WTC11 (cell line): ENCODE results near the gene RNF103. TPM values are rescaled to one million over a fixed set of nuclear protein-coding genes. Genes with fewer than 3 reads are reported as not detected.

Experiments used
- CBFB ChIP-seq: sonication (generic); formaldehyde crosslinking; IDR thresholded peaks from 2 replicates; pipeline ENCODE4 v1.8.1; 2022; ENCODE audit warnings: mild to moderate bottlenecking, low read depth, missing genetic modification reagents
- GABPB1 ChIP-seq: sonication (generic); formaldehyde crosslinking; IDR thresholded peaks from 2 replicates; pipeline ENCODE4 v1.8.1; 2023; ENCODE audit warnings: mild to moderate bottlenecking, missing genetic modification reagents
- GTF2I ChIP-seq: fragments of 250-450 bp; sonication (Bioruptor Pico); conservative IDR thresholded peaks from 2 replicates; pipeline ENCODE4 v1.4.0; 2021; ENCODE audit warnings: mild to moderate bottlenecking
- IRF2 ChIP-seq: sonication (generic); formaldehyde crosslinking; IDR thresholded peaks from 2 replicates; pipeline ENCODE4 v1.8.0; 2022; ENCODE audit warnings: low read depth, missing genetic modification reagents, borderline replicate concordance
- NR2C2 ChIP-seq: sonication (generic); formaldehyde crosslinking; IDR thresholded peaks from 2 replicates; pipeline ENCODE4 v1.8.0; 2022; ENCODE audit warnings: mild to moderate bottlenecking, missing genetic modification reagents
- NR3C1 ChIP-seq: sonication (generic); formaldehyde crosslinking; conservative IDR thresholded peaks from 2 replicates; pipeline ENCODE4 v1.8.1; 2023; ENCODE audit warnings: low read depth, mild to moderate bottlenecking, missing genetic modification reagents
- OVOL2 ChIP-seq: fragments of 250-450 bp; sonication (Bioruptor Pico); IDR thresholded peaks from 2 replicates; pipeline ENCODE4 v1.9.0; 2021; ENCODE audit warnings: mild to moderate bottlenecking, borderline replicate concordance
- SOX15 ChIP-seq: fragments of 250-450 bp; sonication (Bioruptor Pico); IDR thresholded peaks from 2 replicates; pipeline ENCODE4 v1.9.0; 2021; ENCODE audit warnings: mild to moderate bottlenecking
- ZBTB21 ChIP-seq: sonication (generic); formaldehyde crosslinking; IDR thresholded peaks from 2 replicates; pipeline ENCODE4 v1.8.1; 2023; ENCODE audit warnings: mild to moderate bottlenecking, missing genetic modification reagents, borderline replicate concordance
- ZNF121 ChIP-seq: sonication (generic); formaldehyde crosslinking; IDR thresholded peaks from 2 replicates; pipeline ENCODE4 v1.8.0; 2023; ENCODE audit warnings: missing genetic modification reagents
- ZNF232 ChIP-seq: sonication (generic); formaldehyde crosslinking; IDR thresholded peaks from 2 replicates; pipeline ENCODE4 v1.8.0; 2022; ENCODE audit warnings: mild to moderate bottlenecking, missing genetic modification reagents
- ZNF263 ChIP-seq: sonication (generic); formaldehyde crosslinking; IDR thresholded peaks from 2 replicates; pipeline ENCODE4 v1.8.1; 2022; ENCODE audit warnings: low read depth, mild to moderate bottlenecking, moderate library complexity, missing genetic modification reagents
- ZNF317 ChIP-seq: sonication (generic); formaldehyde crosslinking; IDR thresholded peaks from 2 replicates; pipeline ENCODE4 v1.8.1; 2023; ENCODE audit warnings: low read depth, mild to moderate bottlenecking, moderate library complexity, missing genetic modification reagents, borderline replicate concordance
- total RNA-seq: library from RNA; stranded (reverse); gene quantifications from 3 replicates; pipeline ENCODE4 v1.2.3, GENCODE V29; 2021
- TF ChIP-seq, protein P1 (sequence below): fragments of 250-450 bp; sonication (Bioruptor Pico); conservative IDR thresholded peaks from 2 replicates; pipeline ENCODE4 v1.9.0; 2021; ENCODE audit warnings: mild to moderate bottlenecking
- TF ChIP-seq, protein P2 (sequence below): sonication (generic); formaldehyde crosslinking; conservative IDR thresholded peaks from 2 replicates; pipeline ENCODE4 v1.8.1; 2023; ENCODE audit warnings: mild to moderate bottlenecking, low read depth, missing genetic modification reagents, moderate library complexity
- TF ChIP-seq, protein P3 (sequence below): sonication (generic); formaldehyde crosslinking; IDR thresholded peaks from 2 replicates; pipeline ENCODE4 v1.8.1; 2022; ENCODE audit warnings: mild to moderate bottlenecking, moderate library complexity, missing genetic modification reagents
- TF ChIP-seq, protein P4 (sequence below): sonication (generic); formaldehyde crosslinking; IDR thresholded peaks from 2 replicates; pipeline ENCODE4 v1.8.0; 2022; ENCODE audit warnings: missing genetic modification reagents
- TF ChIP-seq, protein P5 (sequence below): sonication (generic); formaldehyde crosslinking; IDR thresholded peaks from 2 replicates; pipeline ENCODE4 v1.8.1; 2023; ENCODE audit warnings: mild to moderate bottlenecking, missing genetic modification reagents, moderate library complexity
- TF ChIP-seq, protein P6 (sequence below): sonication (generic); formaldehyde crosslinking; IDR thresholded peaks from 2 replicates; pipeline ENCODE4 v1.8.1; 2023; ENCODE audit warnings: mild to moderate bottlenecking, missing genetic modification reagents, moderate library complexity
- TF ChIP-seq, protein P7 (sequence below): sonication (generic); formaldehyde crosslinking; IDR thresholded peaks from 2 replicates; pipeline ENCODE4 v1.8.1; 2022; ENCODE audit warnings: low read depth, mild to moderate bottlenecking, moderate library complexity, missing genetic modification reagents, borderline replicate concordance
- TF ChIP-seq, protein P8 (sequence below): fragments of 250-450 bp; sonication (Bioruptor Pico); IDR thresholded peaks from 2 replicates; pipeline ENCODE4 v1.9.0; 2021; ENCODE audit warnings: mild to moderate bottlenecking
- TF ChIP-seq, protein P9 (sequence below): fragments of 200-600 bp; IDR thresholded peaks from 2 replicates; pipeline ENCODE4 v1.8.0; 2022; ENCODE audit warnings: antibody characterized with exemption
- TF ChIP-seq, protein P10 (sequence below): sonication (generic); formaldehyde crosslinking; IDR thresholded peaks from 2 replicates; pipeline ENCODE4 v1.8.0; 2022; ENCODE audit warnings: mild to moderate bottlenecking, missing genetic modification reagents

The RNF103 gene
- total RNA-seq, 1 experiment from 2014 or later: 6.8 TPM

DNA sequence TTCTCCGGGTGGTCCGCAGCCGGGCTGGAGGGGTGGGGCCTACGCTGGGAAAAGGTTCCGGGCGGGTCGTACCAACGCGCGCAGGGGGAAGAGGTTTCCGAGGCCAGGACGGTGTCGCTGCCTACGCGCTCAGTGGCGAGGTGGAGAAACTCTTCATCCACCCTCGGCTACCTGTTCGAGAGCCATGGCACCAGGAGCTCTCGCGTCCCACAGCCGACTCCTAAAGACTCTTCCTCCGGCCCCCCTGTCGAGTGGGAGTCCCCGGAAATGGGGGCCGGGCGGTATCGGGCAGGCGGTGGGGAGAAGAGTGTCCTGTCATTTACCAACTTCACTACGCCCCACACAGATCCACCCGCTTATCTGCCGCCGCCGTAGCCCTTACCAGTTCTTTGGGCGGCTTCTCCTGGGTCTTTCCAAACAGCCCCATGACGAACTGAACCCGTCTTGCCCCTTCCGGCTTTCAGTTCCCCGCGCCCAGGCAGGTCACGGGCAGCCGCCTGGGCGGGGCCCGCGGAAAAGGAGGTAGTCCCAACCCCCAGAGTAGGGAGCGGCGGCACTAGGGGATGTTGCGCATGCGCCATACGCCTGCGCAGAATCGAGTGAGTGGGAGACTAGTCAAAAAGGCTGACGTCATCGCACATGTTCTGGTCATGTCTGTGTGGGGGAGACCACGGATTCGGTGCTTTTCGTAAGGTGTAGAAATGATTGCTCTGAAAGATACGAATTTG, 60.6 kb downstream of the RNF103 start, which contains the start of gene CHMP3 (continued):
- TF ChIP-seq, protein P1, sequence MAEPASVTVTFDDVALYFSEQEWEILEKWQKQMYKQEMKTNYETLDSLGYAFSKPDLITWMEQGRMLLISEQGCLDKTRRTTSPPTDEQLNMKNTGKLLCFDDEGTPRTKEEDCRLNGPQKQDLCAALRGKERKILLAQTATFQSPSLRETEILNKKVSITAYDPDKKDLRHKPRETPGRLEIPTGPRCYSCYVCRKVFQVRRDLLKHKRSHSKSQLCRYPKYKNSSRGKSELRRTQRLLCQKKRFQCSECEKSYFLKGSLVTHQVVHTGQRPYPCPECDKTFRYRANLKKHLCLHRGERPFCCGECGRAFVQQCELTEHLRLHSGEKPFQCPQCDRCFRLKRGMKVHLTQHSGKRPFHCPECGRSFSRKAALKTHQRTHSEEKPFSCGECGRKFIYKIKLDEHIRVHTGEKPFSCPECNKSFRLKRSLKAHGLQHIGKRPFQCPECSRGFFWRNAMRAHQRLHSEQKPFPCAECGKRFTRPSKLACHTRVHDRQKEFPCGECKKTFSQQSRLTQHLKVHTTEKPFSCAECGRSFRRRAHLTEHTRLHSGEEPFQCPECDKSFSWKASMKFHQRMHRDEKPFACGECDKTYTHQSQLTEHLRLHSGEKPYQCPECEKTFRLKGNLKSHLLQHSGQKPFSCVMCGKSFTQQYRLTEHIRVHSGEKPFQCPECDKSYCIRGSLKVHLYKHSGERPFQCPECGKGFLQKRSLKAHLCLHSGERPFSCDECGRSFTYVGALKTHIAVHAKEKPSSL: no peak
- TF ChIP-seq ZNF263 (CRISPR knock-in tag) (no peak), GABPB1 (peak; percentile 73), ZNF232 (CRISPR knock-in tag) (peak; percentile 68; the same call in 1 of the 2 replicates), OVOL2 (no peak), IRF2 (CRISPR knock-in tag) (no peak), ZNF121 (CRISPR knock-in tag) (no peak), NR3C1 (CRISPR knock-in tag) (no peak), ZBTB21 (CRISPR knock-in tag) (no peak), CBFB (CRISPR knock-in tag) (no peak), GTF2I (no peak), NR2C2 (CRISPR knock-in tag) (no peak), SOX15 (CRISPR knock-in tag) (no peak), ZNF317 (CRISPR knock-in tag) (no peak)
- TF ChIP-seq, protein P2, sequence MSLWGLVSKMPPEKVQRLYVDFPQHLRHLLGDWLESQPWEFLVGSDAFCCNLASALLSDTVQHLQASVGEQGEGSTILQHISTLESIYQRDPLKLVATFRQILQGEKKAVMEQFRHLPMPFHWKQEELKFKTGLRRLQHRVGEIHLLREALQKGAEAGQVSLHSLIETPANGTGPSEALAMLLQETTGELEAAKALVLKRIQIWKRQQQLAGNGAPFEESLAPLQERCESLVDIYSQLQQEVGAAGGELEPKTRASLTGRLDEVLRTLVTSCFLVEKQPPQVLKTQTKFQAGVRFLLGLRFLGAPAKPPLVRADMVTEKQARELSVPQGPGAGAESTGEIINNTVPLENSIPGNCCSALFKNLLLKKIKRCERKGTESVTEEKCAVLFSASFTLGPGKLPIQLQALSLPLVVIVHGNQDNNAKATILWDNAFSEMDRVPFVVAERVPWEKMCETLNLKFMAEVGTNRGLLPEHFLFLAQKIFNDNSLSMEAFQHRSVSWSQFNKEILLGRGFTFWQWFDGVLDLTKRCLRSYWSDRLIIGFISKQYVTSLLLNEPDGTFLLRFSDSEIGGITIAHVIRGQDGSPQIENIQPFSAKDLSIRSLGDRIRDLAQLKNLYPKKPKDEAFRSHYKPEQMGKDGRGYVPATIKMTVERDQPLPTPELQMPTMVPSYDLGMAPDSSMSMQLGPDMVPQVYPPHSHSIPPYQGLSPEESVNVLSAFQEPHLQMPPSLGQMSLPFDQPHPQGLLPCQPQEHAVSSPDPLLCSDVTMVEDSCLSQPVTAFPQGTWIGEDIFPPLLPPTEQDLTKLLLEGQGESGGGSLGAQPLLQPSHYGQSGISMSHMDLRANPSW (CRISPR knock-in tag): no peak
- TF ChIP-seq, protein P3, sequence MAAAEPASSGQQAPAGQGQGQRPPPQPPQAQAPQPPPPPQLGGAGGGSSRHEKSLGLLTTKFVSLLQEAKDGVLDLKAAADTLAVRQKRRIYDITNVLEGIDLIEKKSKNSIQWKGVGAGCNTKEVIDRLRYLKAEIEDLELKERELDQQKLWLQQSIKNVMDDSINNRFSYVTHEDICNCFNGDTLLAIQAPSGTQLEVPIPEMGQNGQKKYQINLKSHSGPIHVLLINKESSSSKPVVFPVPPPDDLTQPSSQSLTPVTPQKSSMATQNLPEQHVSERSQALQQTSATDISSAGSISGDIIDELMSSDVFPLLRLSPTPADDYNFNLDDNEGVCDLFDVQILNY: no peak
- TF ChIP-seq, protein P4, sequence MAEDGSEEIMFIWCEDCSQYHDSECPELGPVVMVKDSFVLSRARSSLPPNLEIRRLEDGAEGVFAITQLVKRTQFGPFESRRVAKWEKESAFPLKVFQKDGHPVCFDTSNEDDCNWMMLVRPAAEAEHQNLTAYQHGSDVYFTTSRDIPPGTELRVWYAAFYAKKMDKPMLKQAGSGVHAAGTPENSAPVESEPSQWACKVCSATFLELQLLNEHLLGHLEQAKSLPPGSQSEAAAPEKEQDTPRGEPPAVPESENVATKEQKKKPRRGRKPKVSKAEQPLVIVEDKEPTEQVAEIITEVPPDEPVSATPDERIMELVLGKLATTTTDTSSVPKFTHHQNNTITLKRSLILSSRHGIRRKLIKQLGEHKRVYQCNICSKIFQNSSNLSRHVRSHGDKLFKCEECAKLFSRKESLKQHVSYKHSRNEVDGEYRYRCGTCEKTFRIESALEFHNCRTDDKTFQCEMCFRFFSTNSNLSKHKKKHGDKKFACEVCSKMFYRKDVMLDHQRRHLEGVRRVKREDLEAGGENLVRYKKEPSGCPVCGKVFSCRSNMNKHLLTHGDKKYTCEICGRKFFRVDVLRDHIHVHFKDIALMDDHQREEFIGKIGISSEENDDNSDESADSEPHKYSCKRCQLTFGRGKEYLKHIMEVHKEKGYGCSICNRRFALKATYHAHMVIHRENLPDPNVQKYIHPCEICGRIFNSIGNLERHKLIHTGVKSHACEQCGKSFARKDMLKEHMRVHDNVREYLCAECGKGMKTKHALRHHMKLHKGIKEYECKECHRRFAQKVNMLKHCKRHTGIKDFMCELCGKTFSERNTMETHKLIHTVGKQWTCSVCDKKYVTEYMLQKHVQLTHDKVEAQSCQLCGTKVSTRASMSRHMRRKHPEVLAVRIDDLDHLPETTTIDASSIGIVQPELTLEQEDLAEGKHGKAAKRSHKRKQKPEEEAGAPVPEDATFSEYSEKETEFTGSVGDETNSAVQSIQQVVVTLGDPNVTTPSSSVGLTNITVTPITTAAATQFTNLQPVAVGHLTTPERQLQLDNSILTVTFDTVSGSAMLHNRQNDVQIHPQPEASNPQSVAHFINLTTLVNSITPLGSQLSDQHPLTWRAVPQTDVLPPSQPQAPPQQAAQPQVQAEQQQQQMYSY (CRISPR knock-in tag): no peak
- TF ChIP-seq, protein P5, sequence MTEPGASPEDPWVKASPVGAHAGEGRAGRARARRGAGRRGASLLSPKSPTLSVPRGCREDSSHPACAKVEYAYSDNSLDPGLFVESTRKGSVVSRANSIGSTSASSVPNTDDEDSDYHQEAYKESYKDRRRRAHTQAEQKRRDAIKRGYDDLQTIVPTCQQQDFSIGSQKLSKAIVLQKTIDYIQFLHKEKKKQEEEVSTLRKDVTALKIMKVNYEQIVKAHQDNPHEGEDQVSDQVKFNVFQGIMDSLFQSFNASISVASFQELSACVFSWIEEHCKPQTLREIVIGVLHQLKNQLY: no peak
- TF ChIP-seq, protein P6, sequence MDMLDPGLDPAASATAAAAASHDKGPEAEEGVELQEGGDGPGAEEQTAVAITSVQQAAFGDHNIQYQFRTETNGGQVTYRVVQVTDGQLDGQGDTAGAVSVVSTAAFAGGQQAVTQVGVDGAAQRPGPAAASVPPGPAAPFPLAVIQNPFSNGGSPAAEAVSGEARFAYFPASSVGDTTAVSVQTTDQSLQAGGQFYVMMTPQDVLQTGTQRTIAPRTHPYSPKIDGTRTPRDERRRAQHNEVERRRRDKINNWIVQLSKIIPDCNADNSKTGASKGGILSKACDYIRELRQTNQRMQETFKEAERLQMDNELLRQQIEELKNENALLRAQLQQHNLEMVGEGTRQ (CRISPR knock-in tag): no peak
- TF ChIP-seq, protein P7, sequence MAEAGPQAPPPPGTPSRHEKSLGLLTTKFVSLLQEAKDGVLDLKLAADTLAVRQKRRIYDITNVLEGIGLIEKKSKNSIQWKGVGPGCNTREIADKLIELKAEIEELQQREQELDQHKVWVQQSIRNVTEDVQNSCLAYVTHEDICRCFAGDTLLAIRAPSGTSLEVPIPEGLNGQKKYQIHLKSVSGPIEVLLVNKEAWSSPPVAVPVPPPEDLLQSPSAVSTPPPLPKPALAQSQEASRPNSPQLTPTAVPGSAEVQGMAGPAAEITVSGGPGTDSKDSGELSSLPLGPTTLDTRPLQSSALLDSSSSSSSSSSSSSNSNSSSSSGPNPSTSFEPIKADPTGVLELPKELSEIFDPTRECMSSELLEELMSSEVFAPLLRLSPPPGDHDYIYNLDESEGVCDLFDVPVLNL: no peak
- TF ChIP-seq, protein P8, sequence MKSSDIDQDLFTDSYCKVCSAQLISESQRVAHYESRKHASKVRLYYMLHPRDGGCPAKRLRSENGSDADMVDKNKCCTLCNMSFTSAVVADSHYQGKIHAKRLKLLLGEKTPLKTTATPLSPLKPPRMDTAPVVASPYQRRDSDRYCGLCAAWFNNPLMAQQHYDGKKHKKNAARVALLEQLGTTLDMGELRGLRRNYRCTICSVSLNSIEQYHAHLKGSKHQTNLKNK: no peak
- TF ChIP-seq, protein P9, sequence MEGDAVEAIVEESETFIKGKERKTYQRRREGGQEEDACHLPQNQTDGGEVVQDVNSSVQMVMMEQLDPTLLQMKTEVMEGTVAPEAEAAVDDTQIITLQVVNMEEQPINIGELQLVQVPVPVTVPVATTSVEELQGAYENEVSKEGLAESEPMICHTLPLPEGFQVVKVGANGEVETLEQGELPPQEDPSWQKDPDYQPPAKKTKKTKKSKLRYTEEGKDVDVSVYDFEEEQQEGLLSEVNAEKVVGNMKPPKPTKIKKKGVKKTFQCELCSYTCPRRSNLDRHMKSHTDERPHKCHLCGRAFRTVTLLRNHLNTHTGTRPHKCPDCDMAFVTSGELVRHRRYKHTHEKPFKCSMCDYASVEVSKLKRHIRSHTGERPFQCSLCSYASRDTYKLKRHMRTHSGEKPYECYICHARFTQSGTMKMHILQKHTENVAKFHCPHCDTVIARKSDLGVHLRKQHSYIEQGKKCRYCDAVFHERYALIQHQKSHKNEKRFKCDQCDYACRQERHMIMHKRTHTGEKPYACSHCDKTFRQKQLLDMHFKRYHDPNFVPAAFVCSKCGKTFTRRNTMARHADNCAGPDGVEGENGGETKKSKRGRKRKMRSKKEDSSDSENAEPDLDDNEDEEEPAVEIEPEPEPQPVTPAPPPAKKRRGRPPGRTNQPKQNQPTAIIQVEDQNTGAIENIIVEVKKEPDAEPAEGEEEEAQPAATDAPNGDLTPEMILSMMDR: no peak
- TF ChIP-seq, protein P10, sequence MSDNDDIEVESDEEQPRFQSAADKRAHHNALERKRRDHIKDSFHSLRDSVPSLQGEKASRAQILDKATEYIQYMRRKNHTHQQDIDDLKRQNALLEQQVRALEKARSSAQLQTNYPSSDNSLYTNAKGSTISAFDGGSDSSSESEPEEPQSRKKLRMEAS (CRISPR knock-in tag): peak; percentile 97
